Cortex of kidney (tissue), 1 donor: ENCODE results near the gene PLAGL1.
"Not testable (repeated sequence)": the region's sequence is repeated elsewhere in the genome, so short reads cannot be mapped to it uniquely, and the experiment has no call there.

Experiments
- DNase-seq: peaks from one replicate; lab custom pipeline; 2025; lab: John Stamatoyannopoulos, UW

The PLAGL1 gene, protein sequence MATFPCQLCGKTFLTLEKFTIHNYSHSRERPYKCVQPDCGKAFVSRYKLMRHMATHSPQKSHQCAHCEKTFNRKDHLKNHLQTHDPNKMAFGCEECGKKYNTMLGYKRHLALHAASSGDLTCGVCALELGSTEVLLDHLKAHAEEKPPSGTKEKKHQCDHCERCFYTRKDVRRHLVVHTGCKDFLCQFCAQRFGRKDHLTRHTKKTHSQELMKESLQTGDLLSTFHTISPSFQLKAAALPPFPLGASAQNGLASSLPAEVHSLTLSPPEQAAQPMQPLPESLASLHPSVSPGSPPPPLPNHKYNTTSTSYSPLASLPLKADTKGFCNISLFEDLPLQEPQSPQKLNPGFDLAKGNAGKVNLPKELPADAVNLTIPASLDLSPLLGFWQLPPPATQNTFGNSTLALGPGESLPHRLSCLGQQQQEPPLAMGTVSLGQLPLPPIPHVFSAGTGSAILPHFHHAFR

DNA sequence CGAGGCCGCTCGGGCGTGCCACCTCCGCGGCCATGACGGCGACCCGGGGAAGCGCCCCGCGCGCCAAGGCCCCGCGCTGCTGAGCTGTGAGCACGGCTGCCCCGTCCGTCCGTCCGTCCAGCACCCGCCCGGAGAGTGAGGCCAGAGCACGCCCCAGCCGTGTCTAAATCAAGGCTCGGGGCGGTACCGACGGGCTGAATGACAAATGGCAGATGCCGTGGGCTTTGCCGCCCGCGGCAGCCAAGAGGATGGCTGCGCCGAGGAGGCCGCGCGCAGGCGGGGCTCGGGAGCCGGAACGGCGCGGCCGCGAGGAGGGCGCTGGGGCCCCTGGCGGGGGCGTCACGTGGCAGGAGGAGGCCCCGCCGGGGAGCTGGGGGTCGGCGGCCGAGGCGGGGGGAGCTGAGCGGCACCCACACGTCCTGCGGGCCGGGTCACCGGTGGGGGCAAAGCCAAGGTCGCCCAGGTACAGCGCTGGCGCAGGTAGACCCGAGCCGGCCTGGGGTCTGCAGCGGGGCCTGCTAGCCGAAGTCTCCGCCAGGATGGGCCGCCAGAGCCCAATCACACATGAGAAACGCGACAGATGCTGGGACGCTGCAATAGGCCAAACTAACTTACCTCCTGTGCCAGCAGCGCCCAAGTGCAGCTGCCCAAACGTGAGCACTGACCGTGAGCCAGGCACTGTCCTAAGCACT, at the start of gene PLAGL1:
TSS of gene PLAGL1 (minus strand) at position 140 of the 692 bp plus-strand sequence. CDS start 60,123 bp downstream, outside the sequence.
- DNase-seq: no peak

DNA sequence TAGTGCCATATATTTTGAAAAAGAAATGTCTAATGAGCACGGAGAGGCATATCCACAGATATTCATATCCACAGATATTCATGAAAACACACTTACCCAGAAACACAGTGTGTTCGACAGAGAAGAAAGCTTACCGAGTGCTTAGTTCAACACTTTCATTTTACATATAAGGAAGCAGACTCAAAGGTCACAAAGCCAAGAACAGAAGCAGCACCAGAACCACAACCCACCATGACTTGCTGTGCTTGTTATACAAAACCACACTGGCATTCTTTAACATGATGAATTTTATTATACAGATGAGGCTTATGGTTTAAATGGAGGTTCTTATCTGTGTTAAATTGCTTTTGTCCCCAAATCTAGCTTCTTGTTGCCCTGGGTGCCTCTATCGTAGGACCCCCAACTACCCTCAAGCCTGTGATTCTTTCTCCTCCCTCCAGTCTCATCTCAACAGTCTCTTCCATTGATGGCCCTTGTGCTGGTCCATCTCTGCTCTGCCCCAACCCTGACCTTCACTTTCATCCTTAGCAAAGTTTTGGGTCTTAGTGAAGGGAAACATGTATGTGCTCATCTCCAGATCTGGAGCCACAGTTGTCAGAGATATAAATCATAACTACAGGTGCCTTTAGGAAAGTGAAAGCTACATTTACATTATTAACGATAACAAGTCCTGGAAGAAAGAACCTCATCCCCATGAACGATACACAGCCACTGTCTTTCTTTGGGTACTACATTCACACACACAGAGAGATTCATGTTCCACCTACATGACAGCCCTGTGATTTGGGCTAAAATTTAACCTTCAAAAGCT, 47.3 kb upstream of the PLAGL1 start:
- no peak for DNase-seq

DNA sequence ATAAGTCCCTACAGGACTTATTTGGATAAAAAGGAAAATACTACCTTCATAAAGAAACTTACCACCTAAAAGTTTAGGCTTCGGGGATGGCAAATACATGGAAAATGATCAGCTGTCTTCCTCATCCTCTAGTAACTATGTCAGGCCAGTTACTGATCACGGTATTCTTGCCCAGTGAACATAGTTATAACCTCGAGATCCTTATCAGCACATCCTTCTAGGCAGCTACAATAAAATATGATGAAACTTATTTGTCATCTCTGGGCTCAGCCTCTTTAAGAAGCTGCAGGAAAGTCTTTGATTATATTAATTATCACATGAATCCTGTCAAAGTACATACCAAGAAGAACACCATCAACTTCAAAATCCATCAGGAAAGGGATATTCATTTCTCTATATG, 45.5 kb upstream of the PLAGL1 start:
- no peak for DNase-seq

DNA sequence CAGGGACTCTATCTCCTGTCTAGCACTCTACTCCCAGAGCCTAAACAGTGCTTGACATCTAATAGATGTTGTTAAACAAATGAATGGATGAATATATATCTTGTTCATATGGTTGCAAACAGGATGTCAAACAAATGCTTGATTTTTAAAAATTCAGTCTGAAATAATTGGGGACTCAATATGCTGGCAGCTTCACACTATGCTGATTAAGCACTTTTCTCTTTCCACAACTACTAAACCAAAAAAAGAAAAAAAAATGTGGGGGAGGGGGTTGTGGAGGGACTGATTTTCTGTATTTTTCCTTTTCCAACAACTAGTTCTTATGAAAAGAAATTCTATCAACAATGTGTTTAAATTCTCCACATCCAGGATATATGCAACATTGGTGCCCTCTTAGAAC, 44.4 kb upstream of the PLAGL1 start:
- no peak for DNase-seq

DNA sequence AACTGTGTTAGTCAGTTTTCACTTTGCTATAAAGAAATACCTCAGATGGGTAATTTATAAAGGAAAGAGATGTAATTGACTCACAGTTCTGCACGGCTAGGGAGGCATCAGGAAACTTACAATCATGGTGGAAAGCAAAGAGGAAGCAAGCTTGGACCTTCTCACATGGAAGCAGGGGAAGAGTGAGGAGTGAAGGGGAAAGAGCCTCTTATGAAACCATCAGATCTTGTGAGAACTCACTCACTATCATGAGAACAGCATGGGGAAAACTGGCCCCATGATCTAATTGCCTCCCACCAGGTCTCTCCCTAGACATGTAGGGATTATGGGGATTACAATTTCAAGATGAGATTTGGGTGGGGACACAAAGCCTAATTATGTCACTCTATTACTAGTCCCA, 41.3 kb upstream of the PLAGL1 start:
- DNase-seq: no peak

DNA sequence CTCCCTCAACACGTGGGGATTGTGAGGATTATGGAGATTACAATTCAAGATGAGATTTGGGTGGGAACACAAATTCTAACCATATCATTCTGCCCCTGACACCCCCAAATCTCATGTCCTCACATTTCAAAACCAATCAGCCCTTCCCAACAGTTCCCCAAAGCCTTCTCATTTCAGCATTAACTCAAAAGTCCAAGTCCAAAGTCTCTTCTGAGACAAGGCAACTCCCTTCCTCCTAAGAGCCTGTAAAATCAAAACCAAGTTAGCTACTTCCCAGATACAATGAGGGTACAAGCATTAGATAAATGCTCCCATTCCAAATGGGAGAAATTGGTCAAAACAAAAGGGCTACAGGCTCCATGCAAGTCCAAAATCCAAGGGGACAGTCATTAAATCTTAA, 39.6 kb upstream of the PLAGL1 start:
- DNase-seq: no peak

DNA sequence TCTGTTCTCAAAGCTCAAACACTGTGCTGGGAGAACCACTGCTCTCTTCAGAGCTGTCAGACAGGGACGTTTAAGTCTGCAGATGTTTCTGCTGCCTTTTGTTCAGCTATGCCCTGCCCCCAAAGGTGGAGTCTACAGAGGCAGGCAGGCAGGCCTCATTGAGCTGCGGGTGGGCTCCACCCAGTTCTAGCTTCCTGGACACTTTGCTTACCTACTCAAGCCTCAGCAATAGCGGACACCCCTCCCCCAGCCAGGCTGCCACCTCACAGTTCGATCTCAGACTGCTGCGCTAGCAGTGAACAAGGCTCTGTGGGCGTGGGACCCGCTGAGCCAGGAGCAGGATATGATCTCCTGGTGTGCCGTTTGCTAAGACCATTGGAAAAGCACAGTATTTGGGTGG, 38.6 kb upstream of the PLAGL1 start:
- not testable (repeated sequence) for DNase-seq

DNA sequence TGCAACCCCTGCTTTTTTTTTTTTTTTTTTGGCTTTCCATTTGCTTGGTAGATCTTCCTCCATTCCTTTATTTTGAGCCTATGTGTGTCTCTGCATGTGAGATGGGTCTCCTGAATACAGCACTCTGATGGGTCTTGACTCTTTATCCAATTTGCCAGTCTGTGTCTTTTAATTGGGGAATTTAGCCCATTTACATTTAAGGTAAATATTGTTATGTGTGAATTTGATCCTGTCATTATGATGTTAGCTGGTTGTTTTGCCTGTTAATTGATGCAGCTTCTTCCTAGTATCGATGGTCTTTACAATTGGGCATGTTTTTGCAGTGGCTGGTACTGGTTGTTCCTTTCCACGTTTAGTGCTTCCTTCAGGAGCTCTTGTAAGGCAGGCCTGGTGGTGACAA, 36.9 kb upstream of the PLAGL1 start:
- DNase-seq: not testable (repeated sequence)

DNA sequence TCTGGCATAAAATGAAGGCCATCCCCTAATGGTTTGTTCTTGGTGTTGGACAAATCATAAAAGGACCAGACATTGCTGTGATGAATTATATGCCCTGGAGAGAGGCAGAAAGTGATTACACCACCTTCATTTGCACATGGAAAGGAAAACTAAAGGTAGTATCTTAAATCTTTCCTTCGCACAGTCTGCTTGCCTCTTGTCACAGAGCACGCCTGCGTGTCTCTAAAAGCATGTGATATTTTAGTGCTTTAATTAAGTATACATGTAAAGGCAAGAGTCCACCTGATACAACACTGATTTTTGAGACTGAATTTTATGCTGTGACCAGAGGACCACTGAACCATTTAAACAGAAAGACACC, 28.8 kb upstream of the PLAGL1 start:
- DNase-seq: no peak

DNA sequence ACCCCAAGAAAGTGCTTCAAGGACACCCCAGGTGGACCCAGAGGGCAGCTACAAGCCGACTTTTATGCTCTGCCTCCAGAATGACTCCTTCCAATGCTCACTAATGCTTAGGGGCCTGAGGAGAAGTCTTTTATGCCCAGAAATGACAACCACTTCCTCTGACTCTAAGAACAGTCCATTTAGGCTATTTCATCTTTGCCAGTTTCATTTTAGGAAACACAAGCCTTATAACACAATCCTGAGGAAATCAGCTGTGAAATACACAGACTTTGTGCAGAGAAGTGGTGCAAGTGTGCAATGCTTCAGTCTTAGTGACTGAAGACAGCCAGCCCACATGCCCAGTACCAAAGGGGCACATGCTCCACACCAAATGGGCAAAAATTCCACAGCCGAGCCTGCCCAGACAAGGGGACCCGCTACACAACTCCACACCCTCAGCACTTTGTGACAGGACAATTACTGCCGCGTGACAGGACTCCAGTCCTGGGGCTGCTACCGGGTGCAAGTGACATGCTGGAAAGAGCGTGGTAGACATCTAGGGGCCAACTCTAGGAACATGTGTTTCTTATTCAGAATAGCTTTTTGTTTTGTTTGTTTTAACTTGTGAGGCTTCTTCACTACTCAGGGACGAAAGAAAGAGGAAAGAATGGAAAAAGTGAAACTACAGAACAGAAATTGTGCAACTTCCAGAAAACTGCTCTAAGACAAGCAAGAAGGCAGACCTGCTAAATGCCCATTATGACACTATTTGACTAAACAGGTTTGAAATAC, 28.2 kb upstream of the PLAGL1 start:
- no peak for DNase-seq

DNA sequence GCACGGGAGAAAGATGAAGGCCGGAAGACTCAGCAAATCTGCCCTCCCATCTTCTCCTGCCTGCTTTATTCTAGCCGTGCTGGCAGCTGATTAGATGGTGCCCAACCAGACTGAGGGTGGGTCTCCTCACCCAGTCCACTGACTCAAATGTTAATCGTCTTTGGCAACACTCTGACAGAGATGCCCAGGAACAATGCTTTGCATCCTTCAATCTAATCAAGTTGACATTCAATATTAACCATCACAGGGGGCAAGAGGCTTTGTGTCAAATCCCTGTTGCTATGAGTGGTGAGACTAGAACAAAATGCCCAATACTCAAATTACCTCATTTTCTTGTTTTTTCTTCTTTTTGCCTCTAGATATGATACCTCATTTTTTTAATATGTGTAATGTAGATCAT, 27.4 kb upstream of the PLAGL1 start:
- DNase-seq: no peak

DNA sequence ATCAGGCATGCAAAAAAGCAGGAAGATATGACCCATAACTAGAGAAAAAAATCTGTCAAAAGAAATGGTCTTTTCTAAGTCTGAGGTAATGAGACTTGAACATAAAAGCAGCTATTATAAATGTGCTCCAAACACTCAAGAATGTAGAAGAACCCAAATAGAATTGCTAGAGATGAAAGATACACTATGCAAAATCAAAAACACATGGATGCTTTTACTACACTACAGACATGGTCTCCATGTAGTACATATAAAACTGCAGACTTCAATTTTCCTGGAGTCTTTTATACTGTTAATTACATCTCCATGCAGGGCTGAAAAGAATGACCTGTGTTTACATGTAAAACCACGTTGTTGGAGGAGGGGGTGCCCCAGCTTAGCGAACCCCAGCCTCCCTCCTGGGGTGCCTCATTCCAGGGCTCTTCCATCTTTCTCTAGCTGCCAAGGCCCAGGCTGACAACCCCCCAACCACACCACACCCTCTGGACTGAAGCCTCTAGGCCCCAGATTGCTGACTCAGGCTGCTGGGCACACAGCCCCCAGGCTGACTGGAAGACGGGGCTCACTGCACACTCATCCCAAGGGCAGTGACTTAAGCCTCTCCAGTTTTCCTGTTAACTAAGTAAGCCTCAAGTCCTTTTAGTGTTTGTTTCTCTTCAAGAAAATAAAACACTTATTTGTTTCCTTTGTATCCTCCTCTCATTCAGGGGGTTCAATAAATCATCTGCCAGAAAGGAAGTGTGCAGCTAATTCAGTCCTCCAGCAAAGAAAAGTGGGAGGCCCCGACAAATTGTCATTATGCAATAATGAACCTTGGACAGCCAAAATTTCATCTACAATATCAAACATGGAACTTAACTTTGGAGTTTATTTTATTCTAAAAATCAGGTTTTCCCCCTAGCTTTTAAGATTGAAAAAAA, 26.0 kb upstream of the PLAGL1 start:
- DNase-seq: no peak

DNA sequence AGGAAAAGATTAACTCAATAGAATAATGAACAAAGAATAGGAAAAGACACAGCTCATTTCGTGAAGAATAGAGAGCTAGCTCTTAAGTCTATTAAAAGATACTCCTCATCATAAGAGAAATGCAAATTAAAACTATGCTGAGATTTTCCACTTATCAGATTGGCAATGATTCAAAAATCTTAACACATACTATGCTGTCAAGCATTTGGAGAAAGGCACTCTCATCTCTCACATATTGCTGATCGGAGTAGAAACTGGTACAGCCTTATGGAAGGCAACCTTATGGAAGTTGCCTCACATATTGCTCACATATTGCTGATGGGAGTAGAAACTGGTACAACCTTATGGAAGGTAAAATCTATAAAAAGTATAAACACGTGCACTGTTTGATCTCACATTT, 21.4 kb upstream of the PLAGL1 start:
- no peak for DNase-seq

DNA sequence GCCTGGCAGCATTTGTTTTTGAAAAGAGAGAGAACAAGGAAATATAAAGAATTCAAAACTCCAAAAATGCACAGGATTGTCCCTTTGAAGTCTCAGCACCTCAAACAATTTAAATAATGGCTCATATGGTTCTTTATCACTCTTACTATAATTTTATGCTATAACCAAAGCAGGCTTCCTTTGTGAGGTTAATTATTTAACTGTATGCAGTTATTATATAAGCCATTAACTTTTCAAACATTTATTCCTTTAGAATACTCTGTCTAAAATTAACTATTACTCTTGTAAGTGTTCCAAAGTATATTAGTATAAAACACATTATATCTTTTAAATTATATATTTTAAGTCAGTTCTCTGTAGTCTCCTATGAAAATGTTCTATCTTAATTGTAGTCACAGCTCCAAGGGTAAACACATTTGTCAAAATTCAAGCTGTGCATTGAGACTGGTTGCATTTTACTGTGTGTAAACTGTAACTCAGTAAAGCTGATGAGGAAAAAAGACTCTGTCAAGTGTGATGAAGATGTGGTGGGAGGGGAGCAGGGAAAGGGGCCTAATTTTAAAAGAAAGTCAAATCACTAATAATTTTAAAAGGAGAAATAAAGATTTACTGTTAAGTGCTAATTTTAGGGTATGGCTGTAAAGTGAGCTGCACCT, 20.0 kb upstream of the PLAGL1 start:
- no peak for DNase-seq

DNA sequence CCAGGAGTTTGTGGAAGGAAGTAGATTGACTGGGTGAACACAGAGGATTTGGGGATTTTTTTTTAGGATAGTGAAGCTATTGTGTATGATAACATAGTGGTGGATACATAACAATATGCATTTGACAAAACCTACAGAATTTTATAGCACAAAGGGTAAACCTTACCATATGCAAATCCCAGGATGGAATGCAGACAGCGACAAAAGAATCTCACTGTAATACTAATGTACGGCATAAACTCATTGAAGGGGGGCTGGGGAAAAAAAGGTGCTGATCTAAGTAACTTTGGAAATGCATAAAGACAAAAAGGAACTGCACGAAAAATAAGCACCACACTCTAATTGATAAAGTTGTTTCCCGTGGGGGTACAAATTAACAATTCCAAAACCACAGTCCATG, 15.2 kb upstream of the PLAGL1 start:
- no peak for DNase-seq

DNA sequence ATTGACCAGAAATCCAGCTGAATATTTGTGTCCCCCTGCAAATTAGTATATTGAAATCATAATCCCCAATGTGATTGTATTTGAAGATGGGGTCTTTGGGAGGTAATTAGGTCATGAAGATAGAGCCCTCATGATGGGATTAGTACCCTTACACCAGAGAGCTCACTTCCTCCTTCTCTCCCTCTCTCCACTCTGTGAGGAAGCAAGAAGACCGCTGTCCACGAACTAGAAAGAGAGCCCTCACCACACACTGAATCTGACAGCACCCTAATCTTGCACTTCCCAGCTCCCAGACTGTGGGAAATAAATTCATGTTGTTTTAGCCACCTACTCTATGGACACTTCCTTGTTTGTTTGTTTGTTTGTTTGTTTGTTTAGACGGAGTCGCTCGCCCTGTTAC, 11.9 kb upstream of the PLAGL1 start:
- DNase-seq: no peak

DNA sequence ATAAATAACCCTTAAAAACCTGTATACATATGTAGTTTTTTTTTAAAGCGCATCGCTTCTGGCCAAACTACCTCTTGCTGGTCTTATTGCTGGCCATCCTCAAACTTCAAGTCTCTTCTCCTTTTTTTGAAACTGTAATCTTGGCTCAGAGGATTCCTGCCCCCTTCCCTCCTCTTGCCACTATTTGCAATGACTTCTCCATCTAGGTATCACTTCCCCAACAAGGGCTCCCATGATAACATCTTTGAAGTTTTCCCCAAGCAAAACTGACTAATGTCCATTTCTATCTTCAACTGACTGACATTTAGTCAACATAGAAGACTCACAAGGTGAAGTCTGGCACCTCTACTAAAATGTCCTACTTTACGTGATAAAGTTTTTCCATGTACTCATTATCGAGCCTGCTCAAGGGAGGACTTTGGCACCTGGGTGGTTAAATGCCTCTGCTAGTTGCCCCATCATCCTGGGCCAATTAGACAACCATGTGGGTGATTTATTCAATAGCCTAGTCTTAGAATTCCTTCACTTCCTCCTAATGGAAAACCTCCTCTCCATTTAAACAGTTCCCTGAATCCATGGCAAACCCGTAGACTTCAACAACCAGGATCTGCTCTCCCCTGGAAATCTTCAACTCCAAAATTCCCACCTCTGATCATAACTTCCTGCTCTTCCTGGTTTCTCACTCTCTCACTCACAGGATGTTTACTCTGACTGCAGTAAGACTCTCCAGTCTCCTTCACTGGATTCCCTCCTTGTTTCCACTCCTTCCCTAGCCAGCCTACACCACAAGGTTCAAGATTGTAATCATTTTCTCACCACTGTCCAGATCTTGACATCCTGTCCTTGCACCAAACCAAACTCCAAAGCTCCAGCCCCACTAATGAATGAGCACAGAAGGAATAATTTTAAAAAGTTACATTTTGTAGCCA, 9.4 kb upstream of the PLAGL1 start:
- no peak for DNase-seq

DNA sequence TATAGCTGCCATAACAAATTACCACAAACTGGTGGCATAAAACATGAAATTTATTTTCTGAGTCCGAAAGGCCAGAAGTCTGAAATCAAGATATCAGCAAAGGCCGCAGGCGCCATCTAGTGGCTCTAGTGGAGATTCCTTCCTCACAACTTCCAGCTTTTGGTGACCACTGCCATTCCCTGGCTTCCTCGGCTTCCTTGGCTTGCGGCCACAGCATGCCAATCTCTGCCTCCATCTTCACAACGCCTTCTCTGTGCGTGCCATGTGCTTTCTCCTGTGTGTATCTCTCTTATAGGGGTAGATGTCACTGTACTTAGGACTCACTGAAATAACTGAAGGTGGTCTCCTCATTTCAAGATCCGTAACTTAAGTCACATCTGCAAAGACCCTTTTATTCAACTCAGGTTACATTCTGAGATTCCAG, 5.4 kb upstream of the PLAGL1 start:
- no peak for DNase-seq

DNA sequence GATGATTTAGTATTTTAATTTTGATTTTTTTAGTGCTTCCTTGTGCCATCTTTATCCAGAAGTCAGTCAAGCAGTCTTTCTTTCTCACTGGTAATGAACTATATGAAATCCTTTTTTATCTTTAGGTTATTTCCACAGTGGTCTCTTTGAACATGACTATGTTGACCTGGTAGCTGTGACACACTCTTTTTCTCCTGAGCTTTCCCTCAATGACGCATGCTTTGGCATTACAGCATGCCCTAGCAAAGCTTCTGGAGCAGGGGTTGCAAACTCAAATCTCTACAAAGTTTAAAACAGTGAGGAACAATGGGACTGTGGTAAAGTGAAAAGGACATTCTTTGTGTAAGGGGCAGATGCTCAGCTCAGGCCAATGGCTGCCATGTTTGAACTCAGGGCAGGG, 4.5 kb upstream of the PLAGL1 start:
- DNase-seq: no peak
